Measurements from ENCODE around the gene BICRAL. TPM values are rescaled to one million over a fixed set of nuclear protein-coding genes. Genes with fewer than 3 reads are reported as not detected.

The BICRAL gene
- total RNA-seq = 10 to 100 TPM; 15.8 to 22.8 (median 16.9) TPM

DNA sequence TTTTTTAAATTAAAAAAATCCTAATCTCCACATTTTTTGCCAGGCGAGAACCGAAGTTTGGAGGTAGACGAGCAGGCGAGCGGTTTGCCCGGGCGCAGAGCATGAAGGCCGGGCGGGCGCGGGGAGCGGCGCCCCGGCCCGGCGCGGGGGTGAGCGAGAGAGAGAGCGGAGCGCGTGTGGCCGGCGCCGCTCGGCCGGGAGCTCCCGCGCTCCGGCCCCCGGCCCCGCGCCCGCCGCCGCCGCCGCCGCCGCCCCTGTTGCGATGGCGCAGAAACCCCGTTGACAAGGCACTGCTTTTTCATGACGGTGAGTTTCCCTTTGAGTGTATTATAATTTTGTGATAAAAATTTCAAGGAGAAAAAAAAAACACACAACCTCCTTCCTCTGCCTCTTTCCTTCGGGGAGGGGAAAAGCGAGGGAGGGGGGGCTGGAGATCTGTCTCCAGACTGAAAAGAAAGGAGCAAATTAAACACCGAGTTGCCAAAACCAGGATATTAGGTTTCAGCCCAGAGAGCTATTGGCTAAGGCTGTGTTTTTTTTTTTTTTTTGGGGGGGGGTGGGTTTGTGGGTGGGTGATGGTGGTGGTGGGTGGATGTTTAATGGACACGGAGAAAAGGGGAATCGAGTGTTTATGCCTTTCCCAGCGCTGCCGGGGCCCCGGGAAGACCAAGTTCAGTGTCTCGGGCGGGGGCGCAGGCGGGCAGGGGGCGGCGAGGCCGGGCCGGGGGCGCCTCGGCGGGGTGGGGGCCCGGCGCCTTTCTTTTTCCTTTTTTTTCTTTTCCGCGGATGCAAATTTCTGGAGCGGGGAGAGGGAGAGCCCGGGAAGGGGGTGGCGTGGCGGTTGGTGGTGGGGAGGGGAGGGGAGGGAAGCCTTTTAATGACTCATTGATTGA lies at the start of gene BICRAL:
Gene BICRAL (plus strand): TSS at position 257 of the 893 bp plus-strand sequence. CDS start 39,971 bp downstream, outside the sequence.
- TF ChIP-seq, protein P1, sequence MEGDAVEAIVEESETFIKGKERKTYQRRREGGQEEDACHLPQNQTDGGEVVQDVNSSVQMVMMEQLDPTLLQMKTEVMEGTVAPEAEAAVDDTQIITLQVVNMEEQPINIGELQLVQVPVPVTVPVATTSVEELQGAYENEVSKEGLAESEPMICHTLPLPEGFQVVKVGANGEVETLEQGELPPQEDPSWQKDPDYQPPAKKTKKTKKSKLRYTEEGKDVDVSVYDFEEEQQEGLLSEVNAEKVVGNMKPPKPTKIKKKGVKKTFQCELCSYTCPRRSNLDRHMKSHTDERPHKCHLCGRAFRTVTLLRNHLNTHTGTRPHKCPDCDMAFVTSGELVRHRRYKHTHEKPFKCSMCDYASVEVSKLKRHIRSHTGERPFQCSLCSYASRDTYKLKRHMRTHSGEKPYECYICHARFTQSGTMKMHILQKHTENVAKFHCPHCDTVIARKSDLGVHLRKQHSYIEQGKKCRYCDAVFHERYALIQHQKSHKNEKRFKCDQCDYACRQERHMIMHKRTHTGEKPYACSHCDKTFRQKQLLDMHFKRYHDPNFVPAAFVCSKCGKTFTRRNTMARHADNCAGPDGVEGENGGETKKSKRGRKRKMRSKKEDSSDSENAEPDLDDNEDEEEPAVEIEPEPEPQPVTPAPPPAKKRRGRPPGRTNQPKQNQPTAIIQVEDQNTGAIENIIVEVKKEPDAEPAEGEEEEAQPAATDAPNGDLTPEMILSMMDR (IDR thresholded peaks at IDR 0.05; ENCODE audit: low read depth) = no peak

DNA sequence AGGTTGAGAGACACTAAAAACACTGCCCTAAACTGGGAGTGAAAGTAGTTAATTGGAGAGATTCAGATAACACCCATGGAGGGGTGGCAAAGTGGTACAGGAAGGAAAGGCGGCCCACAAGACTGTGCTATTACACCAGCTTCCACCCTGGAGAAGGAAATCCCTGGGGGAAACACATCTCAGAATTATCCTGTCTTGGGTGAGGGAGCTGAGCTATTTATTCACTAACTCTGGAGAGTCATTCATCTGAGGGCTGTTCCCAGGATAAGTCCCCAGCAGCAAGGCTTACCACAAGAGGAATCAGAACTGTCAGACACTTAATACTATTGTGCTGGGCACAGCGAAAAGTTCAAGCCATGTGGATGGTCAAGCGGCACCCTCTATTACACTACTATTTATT lies 45.9 kb upstream of the BICRAL start:
- TF ChIP-seq, protein P1 (IDR thresholded peaks at IDR 0.05; ENCODE audit: low read depth) = no peak

DNA sequence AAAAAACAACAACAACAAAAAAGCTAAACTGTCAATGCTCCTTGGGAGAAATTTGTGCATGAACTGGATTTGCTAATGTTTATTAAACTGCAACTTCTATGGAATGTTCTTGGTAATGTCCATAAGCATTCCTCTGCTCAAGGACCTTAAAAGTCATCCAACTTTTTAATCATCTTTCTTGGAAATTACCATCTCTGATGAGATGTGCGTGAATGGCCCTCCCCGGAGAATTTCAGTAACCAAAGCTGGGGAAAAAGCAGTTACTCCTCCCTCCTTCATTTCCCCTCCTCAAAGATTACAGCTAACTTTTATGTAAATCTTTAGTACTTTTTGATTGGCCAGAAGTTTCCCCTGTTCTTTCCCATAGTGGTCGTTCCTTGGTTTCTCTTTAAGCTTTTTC lies 41.1 kb upstream of the BICRAL start:
- TF ChIP-seq, protein P1 (IDR thresholded peaks at IDR 0.05; ENCODE audit: low read depth) = no peak

DNA sequence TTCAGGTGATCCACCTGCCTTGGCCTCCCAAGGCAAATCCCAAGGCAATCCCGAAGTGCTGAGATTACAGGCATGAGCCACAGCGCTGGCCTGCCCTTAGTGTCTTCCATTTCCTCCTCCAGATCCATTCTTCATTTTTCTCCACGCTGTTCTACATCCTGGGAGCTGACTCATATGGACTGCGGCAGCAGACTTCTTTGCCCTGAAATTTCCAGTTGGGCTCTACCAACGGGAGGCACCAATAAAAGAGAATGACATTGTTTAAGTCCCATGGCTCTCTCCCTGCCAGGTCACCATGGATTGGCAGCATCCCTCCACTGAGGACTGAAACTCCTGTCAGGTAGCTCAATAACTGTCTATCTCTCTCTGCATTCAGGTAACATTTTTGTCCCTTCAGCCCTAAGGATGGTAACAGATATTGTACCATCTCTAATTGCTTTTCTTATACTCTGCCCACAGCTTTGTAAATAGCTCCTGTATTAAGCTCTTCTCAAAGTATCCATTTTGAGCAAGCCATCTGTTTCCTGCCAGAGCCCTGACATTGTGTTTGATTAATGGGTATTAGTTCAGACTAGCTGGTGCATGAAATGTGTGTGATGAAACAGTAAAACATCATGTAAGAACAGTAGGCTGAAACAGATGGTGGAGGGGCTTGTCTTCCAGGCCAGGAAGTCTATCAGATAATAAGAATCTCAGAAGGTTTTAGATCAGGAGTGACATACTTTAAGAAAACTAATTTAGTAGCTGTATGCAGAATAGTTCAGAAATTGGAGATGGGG lies 39.5 kb upstream of the BICRAL start:
- TF ChIP-seq, protein P1 (IDR thresholded peaks at IDR 0.05; ENCODE audit: low read depth) = no peak

- TF ChIP-seq, protein P1 (IDR thresholded peaks at IDR 0.05; ENCODE audit: low read depth) = no peak
Measured at GRCh38 chr6:42744351-42744893, 37.4 kb upstream of the BICRAL start.

GRCh38 chr6:42745083-42745639 lies 36.7 kb upstream of the BICRAL start:
- TF ChIP-seq, protein P1 (IDR thresholded peaks at IDR 0.05; ENCODE audit: low read depth) = no peak
